Measurements from ENCODE around the gene BRAP. TPM values are rescaled to one million over a fixed set of nuclear protein-coding genes. Genes with fewer than 3 reads are reported as not detected.

BRAP gene
- total RNA-seq, 2 experiments from 2014 or later, result 22.4 to 25.8 TPM

DNA sequence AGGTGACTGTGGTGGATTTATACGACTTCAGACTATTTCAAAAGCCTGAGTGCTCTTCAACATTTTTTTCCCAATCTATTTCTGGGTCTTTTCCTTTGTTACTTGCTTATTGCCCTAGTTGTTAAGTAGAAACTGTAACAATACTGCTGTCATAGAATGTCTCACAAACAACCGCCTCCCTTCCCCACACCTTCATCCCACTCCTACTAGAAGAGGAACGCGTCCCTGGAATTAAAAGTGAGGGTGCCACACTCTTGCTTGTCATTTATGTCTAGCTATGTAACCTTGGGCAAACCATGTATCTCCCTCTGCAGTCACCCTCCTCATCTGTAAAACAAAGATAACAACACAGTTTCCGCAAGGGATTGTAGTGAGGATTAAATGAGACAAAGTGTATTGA lies 8.6 kb downstream of the BRAP start:
- no peaks in the 10 kb centered on the region for H3K9me3 ChIP-seq (ENCODE audit: control insufficient read depth in 1 of 2, insufficient read depth in 1 of 2, low read length in 2 of 2)
- ChIA-PET CTCF (interaction anchor here (0.6 kb wide), 1 partner anchor 1705 kb away, joined by 3 read pairs; no protein-coding TSS in a partner anchor), POLR2A (no interaction called here)
- Mint-ChIP-seq H3K4me3 (no peak overlapping the region), H3K36me3 (ENCODE audit: low read depth) (peaks cover 75% of the 10 kb centered on the region), H3K9me3 (no peaks in the 10 kb centered on the region), H3K4me1 (ENCODE audit: low read depth) (no peaks in the 10 kb centered on the region), H3K27ac (no peak overlapping the region), H3K27me3 (no peaks in the 10 kb centered on the region)
- H3K4me1 ChIP-seq (ENCODE audit: insufficient read depth, low read length), result no peaks in the 10 kb centered on the region
- peaks cover 83% of the 10 kb centered on the region for H3K36me3 ChIP-seq (ENCODE audit: insufficient read depth, low read length)
- intact Hi-C loops (cut with DNase I, micrococcal nuclease), result no loop called here
- DNase-seq (no peak), ATAC-seq (ENCODE audit: poor library complexity) (no peak)
- H3K4me3 ChIP-seq (ENCODE audit: low read length), result no peak overlapping the region
- TF ChIP-seq, protein P1, sequence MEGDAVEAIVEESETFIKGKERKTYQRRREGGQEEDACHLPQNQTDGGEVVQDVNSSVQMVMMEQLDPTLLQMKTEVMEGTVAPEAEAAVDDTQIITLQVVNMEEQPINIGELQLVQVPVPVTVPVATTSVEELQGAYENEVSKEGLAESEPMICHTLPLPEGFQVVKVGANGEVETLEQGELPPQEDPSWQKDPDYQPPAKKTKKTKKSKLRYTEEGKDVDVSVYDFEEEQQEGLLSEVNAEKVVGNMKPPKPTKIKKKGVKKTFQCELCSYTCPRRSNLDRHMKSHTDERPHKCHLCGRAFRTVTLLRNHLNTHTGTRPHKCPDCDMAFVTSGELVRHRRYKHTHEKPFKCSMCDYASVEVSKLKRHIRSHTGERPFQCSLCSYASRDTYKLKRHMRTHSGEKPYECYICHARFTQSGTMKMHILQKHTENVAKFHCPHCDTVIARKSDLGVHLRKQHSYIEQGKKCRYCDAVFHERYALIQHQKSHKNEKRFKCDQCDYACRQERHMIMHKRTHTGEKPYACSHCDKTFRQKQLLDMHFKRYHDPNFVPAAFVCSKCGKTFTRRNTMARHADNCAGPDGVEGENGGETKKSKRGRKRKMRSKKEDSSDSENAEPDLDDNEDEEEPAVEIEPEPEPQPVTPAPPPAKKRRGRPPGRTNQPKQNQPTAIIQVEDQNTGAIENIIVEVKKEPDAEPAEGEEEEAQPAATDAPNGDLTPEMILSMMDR (IDR thresholded peaks at IDR 0.05), result no peak
- no peaks in the 10 kb centered on the region for H3K27me3 ChIP-seq (ENCODE audit: control insufficient read depth in 1 of 2, insufficient read depth in 2 of 2, low read length in 2 of 2)
- H3K27ac ChIP-seq (ENCODE audit: low read depth in 1 of 2, low read length in 2 of 2), result no peak overlapping the region

GRCh38 chr12:111673503-111673902 lies 12.3 kb downstream of the BRAP start:
- CTCF ChIA-PET, result interaction anchor here (0.6 kb wide), 1 partner anchor 115 kb away, joined by 3 read pairs; no protein-coding TSS in a partner anchor
- Mint-ChIP-seq H3K27me3 (no peaks in the 10 kb centered on the region), H3K4me3 (no peak overlapping the region), H3K27ac (no peak overlapping the region), H3K36me3 (ENCODE audit: low read depth) (peaks cover 68% of the 10 kb centered on the region), H3K9me3 (no peaks in the 10 kb centered on the region), H3K4me1 (ENCODE audit: low read depth) (no peaks in the 10 kb centered on the region)
- H3K36me3 ChIP-seq (ENCODE audit: insufficient read depth, low read length), result peaks cover 72% of the 10 kb centered on the region
- no peak for ATAC-seq (ENCODE audit: poor library complexity)
- H3K4me3 ChIP-seq (ENCODE audit: low read length), result no peak overlapping the region
- DNase-seq, result no peak
- TF ChIP-seq, protein P1 (IDR thresholded peaks at IDR 0.05), result no peak
- H3K9me3 ChIP-seq (ENCODE audit: control insufficient read depth in 1 of 2, insufficient read depth in 1 of 2, low read length in 2 of 2), result no peaks in the 10 kb centered on the region
- intact Hi-C loops (cut with DNase I, micrococcal nuclease), result loop anchor here in 1 of 2 experiments (5.0 kb wide), 1 partner anchor 276 kb away; no protein-coding TSS in a partner anchor
- H3K4me1 ChIP-seq (ENCODE audit: insufficient read depth, low read length), result no peaks in the 10 kb centered on the region
- H3K27ac ChIP-seq (ENCODE audit: low read depth in 1 of 2, low read length in 2 of 2), result no peak overlapping the region
- H3K27me3 ChIP-seq (ENCODE audit: control insufficient read depth in 1 of 2, insufficient read depth in 2 of 2, low read length in 2 of 2), result no peaks in the 10 kb centered on the region
- POLR2A ChIA-PET, result interaction anchor here (2.2 kb wide), 1 partner anchor 12 kb away, joined by 7 read pairs; the partner anchor contains the start of genes ACAD10 and BRAP

DNA sequence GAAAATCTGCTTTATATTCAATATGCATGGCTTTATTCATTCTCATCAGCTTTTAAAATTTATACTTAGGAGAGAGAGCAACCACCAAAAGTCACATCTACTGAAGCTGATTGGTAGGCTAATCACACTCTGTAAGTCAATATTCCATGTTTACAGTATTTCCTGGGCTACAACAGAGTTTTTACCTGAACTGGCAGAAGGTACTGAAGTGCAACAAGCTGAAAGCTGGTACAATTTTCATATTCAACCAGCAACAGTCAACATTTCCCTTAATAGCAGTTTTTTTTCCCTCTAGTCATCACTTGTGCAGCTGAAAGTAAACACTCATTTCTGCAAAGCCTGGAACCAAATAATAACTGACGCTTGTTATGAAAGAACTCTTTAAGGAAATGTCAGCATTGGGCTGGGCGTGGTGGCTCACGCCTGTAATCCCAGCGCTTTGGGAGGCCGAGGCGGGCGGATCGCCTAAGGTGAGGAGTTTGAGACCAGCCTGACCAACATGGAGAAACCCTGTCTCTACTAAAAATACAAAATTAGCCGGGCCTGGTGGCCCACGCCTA lies 12.9 kb downstream of the BRAP start:
- TF ChIP-seq, protein P1 (IDR thresholded peaks at IDR 0.05), result no peak
- H3K36me3 ChIP-seq (ENCODE audit: insufficient read depth, low read length), result peaks cover 70% of the 10 kb centered on the region
- H3K27ac ChIP-seq (ENCODE audit: low read depth in 1 of 2, low read length in 2 of 2), result no peak overlapping the region
- H3K4me1 Mint-ChIP-seq (ENCODE audit: low read depth), result no peaks in the 10 kb centered on the region
- intact Hi-C loops (cut with DNase I, micrococcal nuclease), result loop anchor here in 1 of 2 experiments (5.0 kb wide), 1 partner anchor 276 kb away; no protein-coding TSS in a partner anchor
- CTCF ChIA-PET, result interaction anchor here (0.6 kb wide), 2 partner anchors 114 to 1755 kb away, joined by 3 read pairs; no protein-coding TSS in a partner anchor
- no peaks in the 10 kb centered on the region for H3K27me3 ChIP-seq (ENCODE audit: control insufficient read depth in 1 of 2, insufficient read depth in 2 of 2, low read length in 2 of 2)
- no peaks in the 10 kb centered on the region for H3K27me3 Mint-ChIP-seq
- H3K9me3 Mint-ChIP-seq, result no peaks in the 10 kb centered on the region
- no peaks in the 10 kb centered on the region for H3K4me1 ChIP-seq (ENCODE audit: insufficient read depth, low read length)
- no peak overlapping the region for H3K27ac Mint-ChIP-seq
- H3K4me3 Mint-ChIP-seq, result no peak overlapping the region
- H3K4me3 ChIP-seq (ENCODE audit: low read length), result no peak overlapping the region
- no peaks in the 10 kb centered on the region for H3K9me3 ChIP-seq (ENCODE audit: control insufficient read depth in 1 of 2, insufficient read depth in 1 of 2, low read length in 2 of 2)
- peaks cover 68% of the 10 kb centered on the region for H3K36me3 Mint-ChIP-seq (ENCODE audit: low read depth)
- POLR2A ChIA-PET, result interaction anchor here (2.2 kb wide), 1 partner anchor 12 kb away, joined by 7 read pairs; the partner anchor contains the start of genes ACAD10 and BRAP
- ATAC-seq (ENCODE audit: poor library complexity) (no peak), DNase-seq (no peak)
